ENCODE measurements around the gene HOXA9.

GRCh38 chr7:27185013-27185853 is 19.9 kb upstream of the HOXA9 start, which contains the start of gene HOXA11:
- TF ChIP-seq, protein P1, sequence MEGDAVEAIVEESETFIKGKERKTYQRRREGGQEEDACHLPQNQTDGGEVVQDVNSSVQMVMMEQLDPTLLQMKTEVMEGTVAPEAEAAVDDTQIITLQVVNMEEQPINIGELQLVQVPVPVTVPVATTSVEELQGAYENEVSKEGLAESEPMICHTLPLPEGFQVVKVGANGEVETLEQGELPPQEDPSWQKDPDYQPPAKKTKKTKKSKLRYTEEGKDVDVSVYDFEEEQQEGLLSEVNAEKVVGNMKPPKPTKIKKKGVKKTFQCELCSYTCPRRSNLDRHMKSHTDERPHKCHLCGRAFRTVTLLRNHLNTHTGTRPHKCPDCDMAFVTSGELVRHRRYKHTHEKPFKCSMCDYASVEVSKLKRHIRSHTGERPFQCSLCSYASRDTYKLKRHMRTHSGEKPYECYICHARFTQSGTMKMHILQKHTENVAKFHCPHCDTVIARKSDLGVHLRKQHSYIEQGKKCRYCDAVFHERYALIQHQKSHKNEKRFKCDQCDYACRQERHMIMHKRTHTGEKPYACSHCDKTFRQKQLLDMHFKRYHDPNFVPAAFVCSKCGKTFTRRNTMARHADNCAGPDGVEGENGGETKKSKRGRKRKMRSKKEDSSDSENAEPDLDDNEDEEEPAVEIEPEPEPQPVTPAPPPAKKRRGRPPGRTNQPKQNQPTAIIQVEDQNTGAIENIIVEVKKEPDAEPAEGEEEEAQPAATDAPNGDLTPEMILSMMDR (IDR thresholded peaks at IDR 0.05), result no peak
- TF ChIP-seq HES2 (IDR thresholded peaks at IDR 0.05) (no peak), RAD21 (conservative IDR thresholded peaks at IDR 0.05 in 1 of 2, IDR thresholded peaks at IDR 0.05 in 1 of 2) (no peak), CEBPB (IDR thresholded peaks at IDR 0.05) (no peak), REST (IDR thresholded peaks at IDR 0.05) (no peak), JUNB (IDR thresholded peaks at IDR 0.05) (no peak), CHD2 (IDR thresholded peaks at IDR 0.05; ENCODE audit: low read length, partially characterized antibody) (no peak)
- TF ChIP-seq, protein P2, sequence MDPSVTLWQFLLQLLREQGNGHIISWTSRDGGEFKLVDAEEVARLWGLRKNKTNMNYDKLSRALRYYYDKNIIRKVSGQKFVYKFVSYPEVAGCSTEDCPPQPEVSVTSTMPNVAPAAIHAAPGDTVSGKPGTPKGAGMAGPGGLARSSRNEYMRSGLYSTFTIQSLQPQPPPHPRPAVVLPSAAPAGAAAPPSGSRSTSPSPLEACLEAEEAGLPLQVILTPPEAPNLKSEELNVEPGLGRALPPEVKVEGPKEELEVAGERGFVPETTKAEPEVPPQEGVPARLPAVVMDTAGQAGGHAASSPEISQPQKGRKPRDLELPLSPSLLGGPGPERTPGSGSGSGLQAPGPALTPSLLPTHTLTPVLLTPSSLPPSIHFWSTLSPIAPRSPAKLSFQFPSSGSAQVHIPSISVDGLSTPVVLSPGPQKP (IDR thresholded peaks at IDR 0.05; ENCODE audit: low read depth, low read length), result no peak

Measured in A549 (cell line).